Activated naive CD8-positive, alpha-beta T cell treated with anti-CD3 and anti-CD28 coated beads for 36 hours (primary cell): ENCODE results near the gene FBLN7. TPM values are rescaled to one million over a fixed set of nuclear protein-coding genes. Genes with fewer than 3 reads are reported as not detected.
"Not testable (repeated sequence)": the region's sequence is repeated elsewhere in the genome, so short reads cannot be mapped to it uniquely, and the experiment has no call there.

Source experiments
- DNase-seq: peaks from one replicate; pipeline ENCODE4 v3.0.0; 2021
- H3K27ac Mint-ChIP-seq: one replicate; pipeline ENCODE4 v1.8.0; 2022; ENCODE audit warnings: mild to moderate bottlenecking, moderate library complexity, mixed read lengths
- H3K27me3 Mint-ChIP-seq: one replicate; pipeline ENCODE4 v1.8.0; 2022; ENCODE audit warnings: mild to moderate bottlenecking, mixed read lengths
- H3K36me3 Mint-ChIP-seq: one replicate; pipeline ENCODE4 v1.8.0; 2021; ENCODE audit warnings: mild to moderate bottlenecking, mixed read lengths
- H3K4me1 Mint-ChIP-seq: one replicate; pipeline ENCODE4 v1.8.0; 2021; ENCODE audit warnings: mixed read lengths
- H3K4me3 Mint-ChIP-seq: one replicate; pipeline ENCODE4 v1.8.0; 2022; ENCODE audit warnings: mild to moderate bottlenecking, moderate library complexity, mixed read lengths
- H3K9me3 Mint-ChIP-seq: one replicate; pipeline ENCODE4 v1.8.0; 2022; ENCODE audit warnings: mixed read lengths
- total RNA-seq, 2 experiments: library from RNA; stranded (reverse); gene quantifications; one replicate each; pipeline ENCODE4 v1.2.3, GENCODE V29; 2021

The FBLN7 gene
- total RNA-seq, 2 experiments from 2014 or later, result 8.8 to 9.4 TPM

DNA sequence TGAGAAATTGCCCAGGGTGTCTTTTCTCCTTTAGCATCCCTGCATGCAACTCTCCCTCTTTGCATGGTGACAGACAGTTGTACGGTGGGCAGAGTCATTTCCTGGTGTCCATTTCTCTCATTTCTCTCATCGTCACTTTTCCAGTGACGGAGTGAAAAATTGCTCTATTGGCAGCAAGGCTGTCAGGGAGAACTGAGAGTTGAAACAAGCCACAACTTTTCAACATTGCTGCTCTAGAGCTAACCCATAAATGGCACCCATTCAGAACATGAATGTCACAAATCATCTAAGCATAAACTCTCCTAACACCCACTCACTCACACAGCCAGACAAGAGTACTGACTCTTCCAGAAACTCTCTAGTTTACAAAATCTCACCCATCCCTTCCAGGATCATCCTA is 61.0 kb downstream of the FBLN7 start:
- Mint-ChIP-seq H3K36me3 (peaks cover 14% of the 10 kb centered on the region), H3K4me3 (no peak overlapping the region), H3K27me3 (no peaks in the 10 kb centered on the region), H3K27ac (no peak overlapping the region), H3K9me3 (peaks cover 9% of the 10 kb centered on the region), H3K4me1 (peaks cover 17% of the 10 kb centered on the region)
- DNase-seq, result no peak

- Mint-ChIP-seq H3K36me3 (peaks cover 20% of the 10 kb centered on the region), H3K27me3 (no peaks in the 10 kb centered on the region), H3K27ac (no peak overlapping the region), H3K4me1 (peaks cover 2% of the 10 kb centered on the region), H3K9me3 (peaks cover 14% of the 10 kb centered on the region), H3K4me3 (no peak overlapping the region)
- no peak for DNase-seq
Measured at GRCh38 chr2:112201696-112202430, 63.7 kb downstream of the FBLN7 start.

DNA sequence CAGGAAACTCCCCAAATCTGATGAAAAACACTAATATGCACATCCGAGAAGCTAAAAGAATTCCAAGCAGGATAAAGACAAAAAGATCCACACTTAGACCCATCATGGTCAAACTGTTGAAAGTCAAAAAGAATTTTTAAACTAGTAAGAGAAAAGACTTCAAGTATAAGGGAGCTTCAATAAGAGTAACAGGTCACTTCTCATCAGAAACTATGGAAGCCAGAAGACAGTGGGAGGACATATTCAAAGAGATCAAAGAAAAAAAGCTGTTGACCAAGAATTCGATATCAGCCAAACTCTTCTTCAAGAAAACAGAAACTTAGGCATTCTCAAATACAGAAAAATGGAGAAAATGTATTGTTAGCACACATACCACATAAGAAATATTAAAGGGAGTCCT is 66.2 kb downstream of the FBLN7 start:
- no peak overlapping the region for H3K27ac Mint-ChIP-seq
- H3K27me3 Mint-ChIP-seq, result no peaks in the 10 kb centered on the region
- H3K9me3 Mint-ChIP-seq, result peaks cover 16% of the 10 kb centered on the region
- no peak overlapping the region for H3K4me3 Mint-ChIP-seq
- no peak for DNase-seq
- peaks cover 23% of the 10 kb centered on the region for H3K36me3 Mint-ChIP-seq
- H3K4me1 Mint-ChIP-seq, result no peaks in the 10 kb centered on the region

GRCh38 chr2:112207905-112208304 is 69.7 kb downstream of the FBLN7 start:
- H3K4me3 Mint-ChIP-seq, H3K27me3 Mint-ChIP-seq, H3K4me1 Mint-ChIP-seq: not testable (repeated sequence)

GRCh38 chr2:112216167-112216566 is 78.0 kb downstream of the FBLN7 start:
- DNase-seq, result no peak
- Mint-ChIP-seq H3K4me3 (no peak overlapping the region), H3K36me3 (peaks cover 35% of the 10 kb centered on the region), H3K27ac (no peak overlapping the region), H3K27me3 (no peaks in the 10 kb centered on the region), H3K9me3 (peaks cover 17% of the 10 kb centered on the region), H3K4me1 (peaks cover 4% of the 10 kb centered on the region)

More at GRCh38 chr2:112207905-112208304, 69.7 kb downstream of the FBLN7 start:
- DNase-seq, H3K27ac Mint-ChIP-seq: not testable (repeated sequence)
- Mint-ChIP-seq H3K36me3 (peaks cover 32% of the 10 kb centered on the region), H3K9me3 (peaks cover 17% of the 10 kb centered on the region)

- no peak overlapping the region for H3K4me3 Mint-ChIP-seq
- peaks cover 8% of the 10 kb centered on the region for H3K4me1 Mint-ChIP-seq
- no peaks in the 10 kb centered on the region for H3K27me3 Mint-ChIP-seq
- DNase-seq, result no peak
- H3K36me3 Mint-ChIP-seq, result peaks cover 28% of the 10 kb centered on the region
- peaks cover 25% of the 10 kb centered on the region for H3K9me3 Mint-ChIP-seq
- no peak overlapping the region for H3K27ac Mint-ChIP-seq
Measured at GRCh38 chr2:112217854-112218253, 79.7 kb downstream of the FBLN7 start.

GRCh38 chr2:112220186-112220585 is 82.0 kb downstream of the FBLN7 start:
- H3K4me3 Mint-ChIP-seq, result no peak overlapping the region
- no peaks in the 10 kb centered on the region for H3K27me3 Mint-ChIP-seq
- H3K4me1 Mint-ChIP-seq, result peaks cover 8% of the 10 kb centered on the region
- H3K27ac Mint-ChIP-seq, result no peak overlapping the region
- H3K36me3 Mint-ChIP-seq, result peaks cover 21% of the 10 kb centered on the region
- peaks cover 23% of the 10 kb centered on the region for H3K9me3 Mint-ChIP-seq
- no peak for DNase-seq

GRCh38 chr2:112220831-112221230 is 82.6 kb downstream of the FBLN7 start:
- H3K27ac Mint-ChIP-seq, result no peak overlapping the region
- no peaks in the 10 kb centered on the region for H3K27me3 Mint-ChIP-seq
- peaks cover 23% of the 10 kb centered on the region for H3K9me3 Mint-ChIP-seq
- peaks cover 25% of the 10 kb centered on the region for H3K36me3 Mint-ChIP-seq
- H3K4me3 Mint-ChIP-seq, result no peak overlapping the region
- H3K4me1 Mint-ChIP-seq, result peaks cover 8% of the 10 kb centered on the region
- no peak for DNase-seq

GRCh38 chr2:112229348-112229747 is 91.2 kb downstream of the FBLN7 start:
- no peak for DNase-seq
- Mint-ChIP-seq H3K9me3 (no peaks in the 10 kb centered on the region), H3K36me3 (peaks cover 50% of the 10 kb centered on the region), H3K4me1 (peaks cover 3% of the 10 kb centered on the region), H3K27me3 (no peaks in the 10 kb centered on the region), H3K4me3 (no peak overlapping the region), H3K27ac (no peak overlapping the region)

GRCh38 chr2:112230371-112230770 is 92.2 kb downstream of the FBLN7 start:
- no peak overlapping the region for H3K27ac Mint-ChIP-seq
- H3K4me3 Mint-ChIP-seq, result no peak overlapping the region
- H3K9me3 Mint-ChIP-seq, result no peaks in the 10 kb centered on the region
- H3K4me1 Mint-ChIP-seq, result peaks cover 3% of the 10 kb centered on the region
- no peak for DNase-seq
- no peaks in the 10 kb centered on the region for H3K27me3 Mint-ChIP-seq
- H3K36me3 Mint-ChIP-seq, result peaks cover 47% of the 10 kb centered on the region

Other genes with a start within 250 kb of the FBLN7 start
- under 1 TPM; 0.33 to 0.44 TPM for gene MERTK, start 239.8 kb upstream of the FBLN7 start, total RNA-seq
- 10 to 100 TPM; 13.3 to 16.9 TPM for gene TMEM87B, start 83.1 kb upstream of the FBLN7 start, total RNA-seq
- 10 to 100 TPM; 23.7 to 26.8 TPM for gene ZC3H8, start 116.7 kb downstream of the FBLN7 start, total RNA-seq
- gene ZC3H6, start 137.2 kb downstream of the FBLN7 start, total RNA-seq, result 1 to 10 TPM; 7.6 to 7.7 TPM